ENCODE results near the gene TEX48.
A peak's percentile ranks its signal among the peaks of the same experiment; 100 is the strongest.

Gene TEX48, protein sequence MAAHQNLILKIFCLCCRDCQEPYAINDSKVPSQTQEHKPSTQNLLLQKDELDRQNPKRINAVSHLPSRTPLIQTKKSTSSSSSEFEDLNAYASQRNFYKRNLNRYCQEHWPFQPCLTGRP

DNA sequence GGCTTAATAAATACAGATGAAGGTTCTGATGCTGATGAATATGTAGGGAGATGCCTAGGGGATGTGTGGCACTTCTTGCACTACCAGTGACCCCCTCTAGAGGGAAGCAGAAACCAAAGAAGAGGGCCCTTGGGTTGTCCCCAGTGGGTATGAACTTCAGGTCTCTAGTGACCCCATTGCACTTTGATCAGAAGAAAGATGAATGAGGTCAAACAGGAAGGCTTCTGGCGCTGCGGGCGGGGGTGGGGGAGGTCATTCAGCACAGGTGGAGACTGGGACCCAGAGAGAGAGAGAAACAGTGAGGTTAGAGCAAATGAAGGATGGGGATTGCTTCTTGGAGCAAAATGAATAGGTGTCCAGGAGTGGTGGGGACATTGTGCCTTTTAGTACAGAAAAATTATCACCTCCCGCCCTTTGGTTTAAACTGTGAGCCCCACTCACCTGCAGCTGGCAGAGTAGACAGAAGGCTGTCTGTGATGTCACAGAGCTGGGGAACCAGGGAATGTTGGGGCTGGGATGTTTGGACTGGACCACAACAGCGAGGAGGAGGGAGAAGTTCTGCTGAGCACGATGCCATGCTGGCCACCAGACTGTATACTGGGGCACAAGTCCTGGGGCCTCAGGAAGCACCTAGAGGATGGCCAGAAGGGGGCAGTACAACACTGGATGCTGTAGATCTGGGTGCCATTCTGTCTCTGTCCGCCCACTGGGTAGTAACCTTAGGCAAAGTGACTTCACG lies at the start of gene TEX48:
Gene TEX48 (minus strand): TSS at position 599 of the 739 bp plus-strand sequence. CDS start 10,469 bp downstream, outside the sequence.
- DNase-seq, result peak; percentile 79

DNA sequence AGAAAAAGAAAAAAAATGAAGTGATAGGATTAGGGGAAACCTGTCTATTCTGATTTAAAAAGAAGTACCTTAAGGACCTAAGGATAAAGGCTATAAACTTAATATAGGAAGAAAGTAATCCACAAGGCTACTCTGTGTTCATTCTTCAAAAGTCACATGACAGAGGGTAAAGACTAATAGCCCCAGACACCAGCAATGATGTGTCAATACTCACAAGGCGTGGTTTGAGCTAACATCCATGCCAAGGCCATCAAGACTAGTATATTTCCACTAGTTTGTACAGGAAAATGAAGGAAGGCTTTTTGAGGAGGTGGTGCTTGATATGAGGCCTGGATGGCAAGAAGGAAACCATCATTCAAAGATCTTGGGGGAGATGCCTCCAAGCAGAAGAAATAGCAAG lies 49.7 kb upstream of the TEX48 start:
- DNase-seq, result no peak

DNA sequence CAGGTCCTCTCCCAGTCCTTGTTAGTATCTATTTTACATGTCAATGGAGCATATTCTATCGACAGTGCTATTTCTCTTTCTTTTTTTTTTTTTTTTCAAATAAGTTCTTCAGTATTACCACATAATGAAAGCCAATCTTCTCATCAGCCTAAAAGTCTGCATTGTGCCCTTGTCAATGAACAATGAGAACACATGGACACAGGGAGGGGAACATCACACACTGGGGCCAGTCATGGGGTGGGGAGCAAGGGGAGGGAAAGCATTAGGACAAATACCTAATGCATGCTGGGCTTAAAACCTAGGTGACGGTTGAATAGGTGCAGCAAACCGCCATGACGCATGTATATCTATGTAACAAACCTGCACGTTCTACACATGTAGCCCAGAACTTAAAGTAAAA lies 47.7 kb upstream of the TEX48 start:
- no peak for DNase-seq

DNA sequence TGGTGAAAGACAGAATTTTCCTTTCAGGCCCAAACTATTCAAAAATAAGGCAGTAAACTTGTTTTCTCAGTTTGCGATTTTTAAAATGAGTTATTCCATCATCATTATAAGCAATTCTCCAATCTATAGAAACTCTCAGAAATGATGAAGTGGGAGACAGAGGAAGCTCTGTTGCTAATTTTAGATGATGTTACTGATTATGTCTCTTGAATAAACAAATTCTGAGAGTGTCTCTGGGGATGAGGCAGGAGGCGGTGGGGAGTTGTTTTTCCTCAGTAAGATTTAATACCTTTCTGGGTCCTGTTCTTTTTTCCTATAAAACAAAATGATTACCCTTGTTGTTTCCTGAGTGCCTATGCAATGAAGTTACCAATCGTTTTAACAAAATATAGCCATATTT lies 43.9 kb upstream of the TEX48 start:
- DNase-seq, result no peak

DNA sequence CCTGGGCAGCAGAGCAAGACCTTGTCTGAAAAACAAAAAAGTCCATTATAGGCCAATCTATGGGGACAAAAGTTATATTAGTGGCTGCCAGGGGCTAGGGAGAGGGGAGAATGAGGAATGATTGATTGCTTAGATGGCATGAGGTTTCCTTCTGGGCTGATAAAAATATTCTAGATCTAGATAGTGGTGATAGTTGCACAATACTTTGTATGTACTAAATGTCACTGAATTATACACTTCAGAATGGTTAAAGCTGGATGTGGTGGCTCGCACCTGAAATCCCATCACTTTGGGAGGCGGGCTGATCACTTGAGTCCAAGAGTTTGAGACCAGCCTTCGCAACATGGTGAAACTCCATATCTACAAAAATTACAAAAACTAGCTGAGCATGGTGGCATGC lies 42.8 kb upstream of the TEX48 start:
- DNase-seq, result no peak

DNA sequence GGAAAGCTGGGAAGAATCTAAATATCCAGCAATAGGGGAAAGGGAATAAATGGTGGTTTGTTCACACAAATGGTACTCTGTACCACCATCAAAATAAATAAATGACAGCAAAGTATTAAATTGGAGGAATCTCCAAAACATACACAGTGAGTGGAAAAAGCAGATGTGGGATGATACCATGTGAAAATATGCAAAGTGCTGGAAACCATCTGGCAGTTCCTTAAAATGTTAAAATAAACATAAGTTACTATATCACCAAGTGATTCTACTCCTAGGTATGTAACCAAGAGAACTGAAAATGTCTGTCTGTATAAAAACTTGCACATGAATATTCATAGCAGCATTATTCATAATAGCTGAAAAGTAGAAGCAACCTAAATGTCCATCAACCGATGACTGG lies 41.9 kb upstream of the TEX48 start:
- DNase-seq, result no peak

DNA sequence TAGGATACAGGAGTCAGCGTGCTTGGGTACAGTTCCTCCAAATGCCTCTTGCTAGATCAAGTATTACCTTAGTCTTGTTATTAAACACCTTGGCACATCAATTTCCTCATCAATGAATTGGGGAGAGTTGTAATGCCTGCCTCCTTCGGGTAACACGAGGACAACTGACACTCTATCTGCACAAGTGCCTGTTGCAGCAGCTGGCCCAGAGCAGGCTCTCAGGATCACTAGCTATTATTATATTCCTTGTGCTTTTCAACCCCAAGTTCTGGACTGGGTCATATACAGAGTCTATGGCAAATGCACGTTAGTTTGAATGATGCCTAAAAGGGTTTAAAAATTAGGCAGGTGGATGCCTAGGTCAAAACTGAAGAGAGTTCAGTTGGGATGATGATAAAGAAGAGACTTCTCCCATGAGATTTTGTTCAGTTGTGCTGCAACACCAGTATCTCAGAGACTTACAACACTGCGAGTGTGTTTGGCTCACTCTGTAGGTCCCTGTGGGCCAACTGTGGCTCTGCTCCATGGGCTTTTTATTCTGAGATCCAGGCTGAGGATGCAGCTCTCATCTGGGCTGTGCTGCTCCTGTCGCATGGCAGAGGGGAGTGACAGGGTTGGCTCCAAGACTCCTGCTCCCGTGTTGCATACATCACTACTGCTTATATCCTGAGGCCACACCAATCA lies 41.1 kb upstream of the TEX48 start:
- no peak for DNase-seq

DNA sequence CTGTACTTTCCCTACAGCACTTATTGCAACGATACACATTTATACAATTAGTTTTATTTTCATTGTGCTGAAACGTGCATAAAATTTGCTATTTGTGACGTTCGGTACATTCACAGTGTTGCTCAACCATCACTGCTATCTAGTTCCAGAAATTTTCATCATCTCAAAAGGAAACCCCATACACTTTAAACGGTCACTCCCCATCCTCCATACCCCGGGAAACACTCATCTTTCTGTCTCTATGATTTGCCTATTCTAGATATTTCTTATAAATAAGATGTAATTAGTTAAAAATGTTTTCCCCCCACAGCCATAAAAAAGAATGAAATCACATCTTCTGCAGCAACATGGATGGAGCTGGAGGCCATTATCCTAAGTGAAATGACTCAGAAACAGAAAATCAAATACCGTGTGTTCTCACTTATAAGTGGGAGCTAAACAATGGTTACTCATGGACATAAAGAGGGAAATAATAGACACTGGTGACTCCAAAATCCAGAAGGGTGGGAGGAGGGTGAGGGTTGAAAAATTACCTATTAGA lies 40.2 kb upstream of the TEX48 start:
- DNase-seq, result no peak

DNA sequence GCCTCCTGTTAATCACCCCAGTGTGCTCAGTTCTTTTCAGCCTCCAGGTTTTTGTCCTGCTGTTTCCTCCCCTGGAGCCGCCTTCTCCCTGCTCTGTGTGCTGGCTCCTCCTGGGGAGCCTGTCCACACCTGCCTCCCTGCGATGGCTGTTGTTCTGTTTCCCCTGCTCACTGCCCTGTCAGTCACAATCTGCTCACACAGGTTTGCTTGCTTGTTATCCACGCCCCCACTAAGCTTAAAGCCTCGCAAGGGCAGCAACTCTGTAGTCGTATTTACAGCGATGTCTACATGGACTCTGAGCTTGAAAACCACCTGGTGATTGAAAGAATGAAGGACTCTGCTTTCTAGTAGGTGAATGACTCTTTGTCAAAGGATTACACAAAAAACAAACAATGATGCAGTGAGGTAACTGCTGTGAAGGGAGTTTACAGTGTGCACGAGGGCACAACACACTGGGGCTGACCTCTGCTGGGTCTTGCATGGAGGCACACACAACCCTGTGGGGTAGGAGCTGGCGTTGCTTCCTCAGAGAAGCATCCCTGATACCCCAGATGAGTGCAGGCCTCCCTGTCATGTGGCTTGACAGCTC lies 39.6 kb upstream of the TEX48 start:
- DNase-seq, result peak; percentile 61

DNA sequence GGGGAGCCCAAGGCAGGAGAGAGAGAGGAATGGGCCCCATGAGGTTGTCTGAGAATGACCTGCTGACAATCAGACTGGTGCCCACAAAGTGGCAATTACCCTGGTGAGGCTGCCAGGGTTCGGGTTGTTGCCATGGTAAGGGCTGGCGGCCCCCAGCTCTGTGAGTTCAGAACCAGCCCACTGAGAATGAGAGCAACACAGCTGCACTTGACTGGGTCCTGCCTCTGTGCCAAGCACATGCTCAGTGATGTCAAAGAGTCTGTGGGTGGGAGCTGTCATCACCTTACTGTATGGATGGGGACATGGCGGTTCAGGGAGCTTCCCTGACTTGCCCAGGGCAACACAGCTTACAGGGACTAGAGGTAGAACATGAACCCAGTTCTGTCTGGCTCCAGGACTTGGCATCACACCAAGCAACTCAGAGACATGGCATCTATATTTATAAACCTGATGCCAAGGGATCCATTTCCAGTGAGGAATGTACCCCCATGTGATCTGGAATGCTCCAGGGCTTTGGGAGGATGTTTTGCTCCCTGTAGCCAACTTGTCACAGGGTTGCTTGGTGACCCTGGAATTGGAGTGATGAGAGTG lies 38.2 kb upstream of the TEX48 start:
- no peak for DNase-seq

DNA sequence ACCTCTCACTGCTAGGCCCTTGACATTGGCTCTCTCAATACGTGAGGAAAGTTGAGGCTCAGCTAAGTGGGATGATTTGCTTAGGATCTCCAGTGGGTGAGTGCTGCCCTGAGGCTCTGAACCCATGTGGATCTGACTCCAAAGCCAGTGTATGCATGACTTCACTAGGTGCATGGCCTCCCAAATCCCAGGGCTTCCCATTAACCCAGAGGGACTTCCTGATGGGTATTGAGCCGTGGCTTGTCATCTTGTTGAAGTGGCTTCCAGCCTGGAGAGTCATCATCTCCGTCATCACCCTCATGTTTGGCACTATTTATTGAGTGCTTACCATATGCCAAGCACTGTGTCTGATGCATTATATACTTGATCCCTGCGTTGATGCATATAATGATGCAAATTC lies 37.3 kb upstream of the TEX48 start:
- DNase-seq, result no peak

DNA sequence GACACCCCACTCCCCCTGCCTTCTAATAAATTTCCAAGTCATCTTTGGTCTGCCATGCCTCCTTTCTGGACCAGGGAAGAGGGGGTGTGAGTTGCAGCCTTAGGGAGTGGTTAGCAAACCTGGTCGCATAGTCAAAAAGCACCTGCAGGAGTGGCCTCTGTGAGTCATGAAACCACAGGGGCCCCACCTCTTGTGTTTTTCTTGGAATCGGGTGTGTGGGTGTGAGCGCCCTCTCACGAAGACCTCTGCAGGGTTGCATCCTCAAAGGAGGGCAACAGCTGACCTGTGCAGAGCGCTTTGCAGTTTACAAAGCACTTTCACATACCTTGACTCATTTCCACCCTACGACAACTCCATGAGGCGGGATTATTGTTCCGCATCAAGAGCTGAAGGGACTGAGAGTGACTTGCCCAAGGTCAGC lies 36.8 kb upstream of the TEX48 start:
- no peak for DNase-seq

DNA sequence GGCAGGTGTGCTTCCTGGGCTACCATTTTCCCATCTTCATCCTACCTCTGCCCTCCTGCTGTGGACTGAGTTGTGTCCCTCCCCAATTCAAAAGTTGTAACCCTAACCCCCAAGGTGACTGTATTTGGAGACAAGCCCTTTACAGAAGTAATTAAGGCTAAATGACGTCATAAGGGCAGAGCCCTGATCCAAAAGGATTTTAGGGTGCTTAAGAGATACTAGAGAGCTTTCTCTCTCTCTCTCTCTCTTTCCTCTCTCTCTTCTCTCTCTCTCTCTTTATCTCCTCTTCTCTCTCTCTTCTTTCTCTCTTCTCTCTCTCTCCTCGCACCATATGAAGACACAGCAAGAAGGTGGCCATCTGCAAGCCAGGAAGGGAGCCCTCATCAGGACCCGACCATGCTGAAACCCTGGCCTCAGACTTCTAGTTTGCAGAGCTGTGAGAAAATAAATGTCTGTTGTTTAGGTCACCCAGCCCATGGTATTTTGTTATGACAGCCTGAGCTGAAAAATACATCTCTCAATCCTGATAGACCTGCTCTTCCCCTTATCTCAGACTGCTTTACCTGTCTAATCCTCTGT lies 36.0 kb upstream of the TEX48 start:
- DNase-seq, result no peak

DNA sequence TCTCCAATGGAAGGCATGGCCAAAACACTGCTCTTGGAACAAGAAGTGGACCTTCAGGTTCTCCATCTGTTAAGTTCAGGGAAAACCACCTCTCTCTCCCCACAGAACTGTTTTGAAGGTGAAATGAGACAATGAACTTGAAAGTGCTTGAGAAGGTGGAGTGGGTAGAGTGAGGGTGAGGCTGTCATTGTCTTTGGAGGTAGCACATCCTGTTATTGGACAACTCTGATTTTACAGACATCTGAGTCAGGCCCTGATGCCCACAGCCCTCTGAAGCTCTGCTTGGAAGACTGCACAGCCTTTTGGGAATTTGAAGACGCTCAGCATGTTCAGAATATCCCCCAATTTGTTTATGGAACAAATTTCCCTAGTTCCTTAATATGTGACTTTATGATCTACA lies 27.6 kb upstream of the TEX48 start:
- DNase-seq, result no peak

DNA sequence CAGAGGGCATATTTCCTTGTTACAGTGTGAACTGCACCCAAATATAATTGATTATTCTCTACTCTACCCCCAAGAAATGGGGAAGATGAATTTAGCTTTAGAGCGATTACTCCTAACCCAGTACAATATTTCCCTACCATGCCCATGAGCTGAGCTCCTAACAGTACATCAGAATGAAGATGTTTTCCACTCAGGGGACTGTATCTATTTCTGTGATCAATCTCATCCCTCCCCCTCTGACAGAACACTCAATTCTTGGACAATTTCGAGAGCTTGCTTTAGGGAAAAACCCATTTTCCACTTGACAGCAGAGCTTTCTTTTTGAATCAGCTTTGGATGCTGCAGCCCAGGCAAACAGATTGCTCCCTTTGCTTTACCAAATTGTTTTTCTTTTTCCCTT lies 24.7 kb upstream of the TEX48 start:
- no peak for DNase-seq

DNA sequence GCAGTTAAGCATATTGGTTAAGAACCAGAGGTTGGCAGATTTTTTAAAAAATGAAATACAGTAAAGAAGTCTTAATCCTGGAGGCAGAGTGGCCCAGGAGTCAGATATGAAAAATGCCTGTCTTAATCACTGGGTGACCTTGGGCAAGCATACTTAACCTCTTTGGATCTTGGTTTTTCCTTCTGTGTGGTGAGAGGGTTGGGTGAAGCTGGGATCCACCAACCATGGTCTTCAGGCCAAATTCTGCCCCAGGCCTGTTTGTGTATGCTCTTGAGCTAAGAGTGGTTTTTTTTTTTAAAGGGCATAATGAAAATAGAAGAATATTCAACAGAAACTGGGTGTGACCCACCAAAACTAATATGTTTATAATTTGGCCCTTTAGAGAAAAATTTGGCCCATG lies 20.0 kb upstream of the TEX48 start:
- no peak for DNase-seq

DNA sequence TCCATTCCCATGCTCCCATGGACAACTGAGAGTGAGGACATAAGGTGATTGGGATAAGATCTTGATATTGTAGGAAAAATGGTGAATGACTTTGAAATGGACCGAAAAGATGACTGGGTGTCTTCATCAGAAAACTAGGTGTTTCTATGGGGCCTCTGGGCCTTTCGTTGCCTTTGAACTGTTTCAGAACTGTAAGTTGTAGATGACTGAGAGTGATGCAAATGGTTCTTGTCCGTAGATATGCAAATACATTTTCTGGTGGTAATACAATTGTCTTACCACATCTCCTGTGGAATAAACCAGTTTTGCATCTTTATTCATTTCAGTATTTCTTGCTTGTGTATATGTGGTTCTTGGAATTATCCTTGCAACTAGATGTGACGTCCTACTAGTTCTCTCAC lies 16.0 kb upstream of the TEX48 start:
- DNase-seq, result no peak

DNA sequence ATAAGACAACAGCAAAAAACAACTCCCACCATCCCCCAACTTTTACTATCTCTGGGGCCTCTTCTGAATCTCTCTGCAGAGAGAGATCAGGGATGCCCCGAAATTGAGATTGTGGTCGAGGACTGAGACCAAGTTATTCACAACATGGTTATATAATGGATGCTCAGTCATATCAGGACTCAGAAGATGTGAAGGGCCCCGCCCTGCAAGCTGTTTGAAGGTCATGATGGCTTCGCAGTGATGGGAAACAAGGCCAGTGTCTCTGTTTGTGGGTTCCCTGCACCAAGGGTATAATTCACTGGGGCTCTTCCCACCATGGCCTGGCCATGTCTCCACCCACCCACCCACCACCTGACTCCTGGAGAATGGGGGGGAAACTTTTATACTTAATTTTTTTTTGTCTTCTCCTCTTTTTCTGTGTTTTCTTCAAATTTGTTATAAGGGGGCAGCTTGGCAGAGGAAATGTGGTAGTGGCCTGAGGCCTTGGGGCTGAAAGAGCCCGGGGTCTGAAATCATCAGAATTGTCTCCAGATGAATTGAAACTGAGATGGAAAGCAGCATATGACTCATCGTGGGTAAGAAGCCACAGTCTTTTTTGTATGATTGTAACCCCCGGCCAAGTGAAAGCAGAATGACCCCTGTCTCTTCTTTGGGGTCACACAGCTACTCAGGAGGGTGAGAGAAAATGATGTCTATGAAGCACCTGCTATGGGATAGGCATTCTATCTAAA lies 15.0 kb upstream of the TEX48 start:
- no peak for DNase-seq

DNA sequence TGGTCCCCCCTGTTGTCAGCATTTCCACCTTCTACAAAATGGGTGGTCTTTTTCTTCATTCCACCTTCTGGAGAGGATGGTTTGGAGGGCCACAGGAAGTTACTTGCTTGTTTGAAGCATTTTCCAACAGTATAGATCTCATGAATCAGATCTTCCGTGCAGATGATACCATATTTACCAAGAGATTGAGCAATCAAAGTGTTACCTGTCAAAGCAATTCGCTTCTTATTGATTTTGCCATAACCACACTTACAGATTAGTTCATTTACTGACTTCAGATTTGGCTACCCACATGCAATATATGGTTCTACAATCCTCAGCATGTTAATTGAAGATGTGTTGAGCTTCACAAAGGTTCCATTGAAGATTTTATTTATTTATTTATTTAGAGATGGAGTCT lies 14.0 kb upstream of the TEX48 start:
- no peak for DNase-seq

DNA sequence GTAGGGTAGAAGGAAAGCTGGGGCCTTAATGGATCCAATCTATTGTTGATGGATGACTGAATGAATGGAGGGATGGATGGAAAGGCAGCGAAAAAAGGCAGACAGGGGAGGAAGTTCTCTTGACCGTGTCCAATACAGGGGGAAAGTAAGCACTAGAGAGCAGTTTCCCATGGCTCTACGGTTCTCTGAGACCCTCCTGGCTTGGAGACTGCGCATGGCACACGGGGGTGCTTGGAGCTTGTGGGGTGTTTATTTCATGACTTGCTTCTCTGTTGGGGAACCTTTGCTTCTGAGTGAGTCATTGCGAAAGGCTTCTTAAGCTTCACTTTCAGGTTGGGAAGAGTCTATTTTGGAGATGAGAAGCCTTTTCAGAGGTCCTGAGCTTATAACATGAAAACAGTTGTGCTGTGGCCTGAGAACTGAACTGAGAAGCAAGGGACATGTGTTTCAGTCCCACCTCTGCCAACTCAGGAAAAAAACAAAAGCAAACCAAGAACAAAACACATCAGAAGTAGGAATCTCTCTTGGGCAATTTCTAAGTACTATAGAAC lies 12.8 kb upstream of the TEX48 start:
- DNase-seq, result no peak

DNA sequence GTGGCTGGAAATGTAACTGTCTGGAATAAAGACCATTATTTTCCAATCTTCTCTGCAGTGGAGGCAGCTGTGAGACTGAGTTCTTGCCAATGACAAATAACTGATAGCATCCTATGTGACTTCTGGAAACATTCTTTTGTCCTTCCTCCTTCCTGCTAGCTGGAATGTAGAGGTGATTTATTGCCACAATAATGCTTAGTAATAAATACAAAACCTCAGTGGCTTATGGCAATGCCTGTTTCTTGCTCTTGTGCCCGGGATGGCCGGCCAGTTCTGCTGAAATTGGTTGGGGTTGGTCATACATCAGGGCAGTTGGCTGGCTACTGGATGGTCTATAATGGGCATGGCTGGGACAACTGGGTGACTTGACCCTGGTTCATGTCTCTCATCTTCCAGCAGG lies 12.2 kb upstream of the TEX48 start:
- no peak for DNase-seq

DNA sequence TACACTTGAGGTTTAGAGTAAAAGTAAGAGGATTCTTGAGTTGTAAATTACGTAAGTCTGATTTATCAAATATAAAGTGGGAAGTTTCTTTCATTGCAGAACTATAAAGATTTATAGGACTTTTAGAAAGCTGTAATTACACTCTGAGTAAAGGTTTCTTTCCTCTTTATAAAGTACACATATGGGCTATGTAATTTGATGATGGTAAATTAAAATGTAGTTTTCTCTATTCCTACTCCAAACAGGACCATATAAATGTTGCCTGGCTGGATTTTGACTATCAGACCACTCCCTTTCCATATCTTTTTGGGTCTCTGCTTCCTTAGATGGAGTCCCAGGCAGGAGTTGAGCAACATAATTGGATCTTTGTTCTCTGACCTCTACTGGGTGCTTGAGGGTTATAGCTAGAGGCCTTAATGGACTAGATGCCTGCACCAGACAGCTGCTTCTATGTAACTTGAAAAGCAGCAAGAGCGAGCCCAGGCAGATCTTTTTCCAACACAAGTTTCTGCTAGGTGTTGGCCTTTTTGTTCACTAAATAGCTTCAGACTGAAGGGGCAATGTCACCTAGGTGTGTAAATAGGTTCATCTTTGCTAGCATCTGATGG lies 11.4 kb upstream of the TEX48 start:
- peak; percentile 67 for DNase-seq
